PFSK-1 (cell line): ENCODE data around the gene VPS8.

Source experiments
- FOXP2 ChIP-seq: optimal IDR thresholded peaks from 2 replicates; pipeline ENCODE3; 2011; ENCODE audit warnings: borderline replicate concordance, control low read depth, inconsistent platforms; ENCODE audit not compliant: insufficient read depth; ENCODE audit errors: extremely low read length, extremely low read depth
- POLR2AphosphoS5 ChIP-seq: IDR thresholded peaks from 2 replicates; pipeline ENCODE4 v1.6.1; 2012; ENCODE audit warnings: low read depth, mild to moderate bottlenecking, control low read depth, low read length, moderate library complexity
- SIN3A ChIP-seq: IDR thresholded peaks from 2 replicates; pipeline ENCODE4 v1.6.1; 2012; ENCODE audit warnings: mild to moderate bottlenecking, low read length, moderate library complexity, borderline replicate concordance; ENCODE audit not compliant: insufficient read depth
- TAF1 ChIP-seq: IDR thresholded peaks from 2 replicates; pipeline ENCODE4 v1.6.1; 2012; ENCODE audit warnings: low read length, control low read depth, borderline replicate concordance; ENCODE audit not compliant: insufficient read depth
- TF ChIP-seq, protein P1 (sequence below), 2 experiments: IDR thresholded peaks; 2 replicates each; pipeline versions ENCODE4 v1.6.1 to v1.8.0; 2011 to 2012; ENCODE audit warnings: low read depth in 2 of 2, low read length in 2 of 2, control low read depth in 1 of 2, inconsistent platforms in 1 of 2, mild to moderate bottlenecking in 1 of 2, moderate library complexity in 1 of 2; ENCODE audit not compliant: insufficient read depth in 1 of 2

The VPS8 gene

DNA sequence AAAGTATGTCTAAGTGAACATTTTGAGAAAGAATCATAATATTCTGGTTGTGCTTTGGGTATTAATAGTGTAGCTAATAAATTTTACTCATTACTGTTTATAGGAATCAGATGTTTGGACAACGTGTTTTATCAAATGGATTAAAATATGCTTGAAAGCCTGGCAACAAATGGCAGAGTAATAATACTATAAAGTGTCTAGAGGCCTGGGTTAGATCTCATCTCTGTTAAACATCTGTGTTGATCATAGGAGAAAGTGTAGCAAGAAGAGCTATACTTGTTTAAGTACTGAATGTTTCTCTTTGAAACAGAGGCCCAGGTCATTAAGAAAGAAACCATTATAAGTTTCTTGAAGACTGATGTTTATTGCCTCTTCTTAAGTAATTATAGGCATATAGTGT, 30.5 kb downstream of the VPS8 start:
- TF ChIP-seq, protein P1, sequence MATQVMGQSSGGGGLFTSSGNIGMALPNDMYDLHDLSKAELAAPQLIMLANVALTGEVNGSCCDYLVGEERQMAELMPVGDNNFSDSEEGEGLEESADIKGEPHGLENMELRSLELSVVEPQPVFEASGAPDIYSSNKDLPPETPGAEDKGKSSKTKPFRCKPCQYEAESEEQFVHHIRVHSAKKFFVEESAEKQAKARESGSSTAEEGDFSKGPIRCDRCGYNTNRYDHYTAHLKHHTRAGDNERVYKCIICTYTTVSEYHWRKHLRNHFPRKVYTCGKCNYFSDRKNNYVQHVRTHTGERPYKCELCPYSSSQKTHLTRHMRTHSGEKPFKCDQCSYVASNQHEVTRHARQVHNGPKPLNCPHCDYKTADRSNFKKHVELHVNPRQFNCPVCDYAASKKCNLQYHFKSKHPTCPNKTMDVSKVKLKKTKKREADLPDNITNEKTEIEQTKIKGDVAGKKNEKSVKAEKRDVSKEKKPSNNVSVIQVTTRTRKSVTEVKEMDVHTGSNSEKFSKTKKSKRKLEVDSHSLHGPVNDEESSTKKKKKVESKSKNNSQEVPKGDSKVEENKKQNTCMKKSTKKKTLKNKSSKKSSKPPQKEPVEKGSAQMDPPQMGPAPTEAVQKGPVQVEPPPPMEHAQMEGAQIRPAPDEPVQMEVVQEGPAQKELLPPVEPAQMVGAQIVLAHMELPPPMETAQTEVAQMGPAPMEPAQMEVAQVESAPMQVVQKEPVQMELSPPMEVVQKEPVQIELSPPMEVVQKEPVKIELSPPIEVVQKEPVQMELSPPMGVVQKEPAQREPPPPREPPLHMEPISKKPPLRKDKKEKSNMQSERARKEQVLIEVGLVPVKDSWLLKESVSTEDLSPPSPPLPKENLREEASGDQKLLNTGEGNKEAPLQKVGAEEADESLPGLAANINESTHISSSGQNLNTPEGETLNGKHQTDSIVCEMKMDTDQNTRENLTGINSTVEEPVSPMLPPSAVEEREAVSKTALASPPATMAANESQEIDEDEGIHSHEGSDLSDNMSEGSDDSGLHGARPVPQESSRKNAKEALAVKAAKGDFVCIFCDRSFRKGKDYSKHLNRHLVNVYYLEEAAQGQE (IDR thresholded peaks at IDR 0.05; ENCODE audit: insufficient read depth in 1 of 2, low read depth in 2 of 2, low read length in 2 of 2): no peak
- TF ChIP-seq TAF1 (no peak), SIN3A (no peak), POLR2AphosphoS5 (no peak), FOXP2 (no peak)

DNA sequence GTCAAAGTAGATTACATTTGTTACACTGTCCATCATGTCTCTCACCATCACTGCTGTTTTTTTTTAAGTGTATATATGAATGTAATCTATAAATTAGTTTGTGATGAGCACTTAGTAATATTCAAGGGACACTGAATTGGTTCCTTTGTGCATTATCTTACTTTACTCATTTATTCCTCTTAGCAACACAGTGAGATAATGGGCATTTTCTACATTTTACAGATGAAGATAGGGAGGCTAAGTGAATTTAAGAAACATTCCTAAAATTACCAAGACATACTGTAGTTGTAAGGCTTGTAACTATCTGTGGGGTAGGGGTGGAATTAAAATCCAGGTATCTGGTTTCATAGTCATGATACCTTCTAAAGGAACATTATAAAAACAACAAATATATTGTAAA, 33.9 kb downstream of the VPS8 start:
- TF ChIP-seq POLR2AphosphoS5 (no peak), SIN3A (no peak), TAF1 (no peak), FOXP2 (no peak)
- TF ChIP-seq, protein P1 (IDR thresholded peaks at IDR 0.05; ENCODE audit: insufficient read depth in 1 of 2, low read depth in 2 of 2, low read length in 2 of 2): no peak

DNA sequence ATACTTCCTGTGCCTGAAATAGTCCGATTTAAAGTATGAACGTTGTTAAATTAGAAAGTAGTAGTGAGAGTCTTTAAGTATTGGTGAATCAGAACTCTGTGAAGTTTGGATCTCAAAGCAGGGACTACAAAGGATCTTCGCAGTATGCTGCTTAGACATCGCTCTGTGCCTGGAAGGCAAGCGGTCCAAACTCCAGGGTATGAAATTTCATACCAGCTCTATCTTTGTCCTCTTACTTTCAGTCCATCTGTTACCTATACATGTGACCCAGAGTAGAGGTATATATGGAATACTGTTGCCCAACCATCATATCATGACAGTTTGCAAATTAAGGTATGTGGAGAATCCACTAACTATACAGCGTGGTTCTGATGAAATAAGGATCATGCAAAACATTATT, 34.5 kb downstream of the VPS8 start:
- TF ChIP-seq POLR2AphosphoS5: no peak
- no peak for TF ChIP-seq TAF1
- no peak for TF ChIP-seq FOXP2
- TF ChIP-seq SIN3A: no peak
- TF ChIP-seq, protein P1 (IDR thresholded peaks at IDR 0.05; ENCODE audit: insufficient read depth in 1 of 2, low read depth in 2 of 2, low read length in 2 of 2): no peak

DNA sequence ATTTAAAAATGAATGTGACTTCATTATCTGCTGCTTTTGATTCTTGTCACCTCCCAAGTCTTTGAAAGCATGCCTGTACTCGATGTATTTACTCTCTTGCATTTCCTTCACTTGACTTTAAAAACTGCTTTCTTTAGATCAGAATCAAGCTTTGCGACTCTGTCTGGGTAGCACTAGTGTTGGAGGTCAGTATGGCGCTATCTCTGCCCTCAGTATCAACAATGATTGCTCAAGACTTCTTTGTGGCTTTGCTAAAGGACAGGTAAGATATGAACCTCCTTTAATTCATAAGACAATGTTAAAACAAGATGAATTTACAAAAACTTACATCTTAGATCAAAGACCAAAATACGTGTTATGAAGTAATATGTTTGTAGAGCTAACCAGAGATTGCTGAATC, 37.0 kb downstream of the VPS8 start:
- TF ChIP-seq TAF1 (no peak), SIN3A (no peak), FOXP2 (no peak)
- TF ChIP-seq, protein P1 (IDR thresholded peaks at IDR 0.05; ENCODE audit: insufficient read depth in 1 of 2, low read depth in 2 of 2, low read length in 2 of 2): no peak

DNA sequence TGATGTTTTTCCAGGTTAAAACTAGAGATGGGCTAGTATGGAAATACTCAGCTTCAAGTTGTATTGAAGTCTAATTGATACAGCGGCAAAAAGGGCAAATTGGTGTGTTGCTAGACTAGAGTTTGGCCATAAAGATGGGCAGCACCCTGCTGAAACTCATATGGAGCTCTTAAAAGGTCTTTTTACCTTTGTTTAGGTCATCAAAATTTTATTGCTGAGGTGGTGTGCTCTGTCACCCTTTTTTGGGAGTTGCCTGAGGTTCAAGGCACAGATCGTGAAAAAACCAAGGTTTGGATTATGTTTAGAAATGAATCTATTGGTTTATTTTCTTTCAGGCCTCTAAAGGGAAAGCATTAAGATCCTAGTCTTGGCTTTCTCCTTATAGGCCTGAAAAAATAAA, 38.2 kb downstream of the VPS8 start:
- TF ChIP-seq, protein P1 (IDR thresholded peaks at IDR 0.05; ENCODE audit: insufficient read depth in 1 of 2, low read depth in 2 of 2, low read length in 2 of 2): no peak
- TF ChIP-seq SIN3A: no peak
- TF ChIP-seq FOXP2: no peak
- TF ChIP-seq POLR2AphosphoS5: no peak
- TF ChIP-seq TAF1: no peak
